ENCODE results near the gene CACNA1G. TPM values are rescaled to one million over a fixed set of nuclear protein-coding genes. Genes with fewer than 3 reads are reported as not detected.

CACNA1G gene
- total RNA-seq, 1 donor from 2014 or later = 29.0 TPM

DNA sequence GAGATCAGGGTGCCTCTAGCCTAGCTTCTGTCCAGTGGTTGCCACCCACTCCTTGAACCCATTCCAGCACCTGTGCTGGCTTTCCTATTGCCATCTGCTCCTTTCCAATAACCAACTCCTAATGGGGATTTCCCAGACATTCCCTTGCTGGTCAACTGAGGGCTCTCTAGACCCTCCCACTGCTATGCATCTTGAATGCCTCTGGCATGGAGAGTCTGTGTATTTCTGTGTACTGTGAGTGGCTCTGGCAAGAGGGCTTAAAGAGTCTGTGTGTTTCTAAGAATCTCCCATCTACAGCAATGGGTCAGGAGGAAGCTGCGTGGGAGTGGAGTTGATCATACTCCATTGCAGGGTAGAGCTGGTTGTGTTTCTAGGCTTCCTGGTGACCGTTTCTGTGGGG, 39.0 kb upstream of the CACNA1G start:
- Mint-ChIP-seq H3K9me3 (no peaks in the 10 kb centered on the region), H3K27me3 (ENCODE audit: low read depth) (peaks cover 1% of the 10 kb centered on the region), H3K27ac (no peak overlapping the region), H3K4me1 (no peaks in the 10 kb centered on the region), H3K36me3 (no peaks in the 10 kb centered on the region), H3K4me3 (no peak overlapping the region)
- no peak for DNase-seq (ENCODE audit: low spot score in 2 of 2, unreplicated experiment in 2 of 2)
- TF ChIP-seq, protein P1, sequence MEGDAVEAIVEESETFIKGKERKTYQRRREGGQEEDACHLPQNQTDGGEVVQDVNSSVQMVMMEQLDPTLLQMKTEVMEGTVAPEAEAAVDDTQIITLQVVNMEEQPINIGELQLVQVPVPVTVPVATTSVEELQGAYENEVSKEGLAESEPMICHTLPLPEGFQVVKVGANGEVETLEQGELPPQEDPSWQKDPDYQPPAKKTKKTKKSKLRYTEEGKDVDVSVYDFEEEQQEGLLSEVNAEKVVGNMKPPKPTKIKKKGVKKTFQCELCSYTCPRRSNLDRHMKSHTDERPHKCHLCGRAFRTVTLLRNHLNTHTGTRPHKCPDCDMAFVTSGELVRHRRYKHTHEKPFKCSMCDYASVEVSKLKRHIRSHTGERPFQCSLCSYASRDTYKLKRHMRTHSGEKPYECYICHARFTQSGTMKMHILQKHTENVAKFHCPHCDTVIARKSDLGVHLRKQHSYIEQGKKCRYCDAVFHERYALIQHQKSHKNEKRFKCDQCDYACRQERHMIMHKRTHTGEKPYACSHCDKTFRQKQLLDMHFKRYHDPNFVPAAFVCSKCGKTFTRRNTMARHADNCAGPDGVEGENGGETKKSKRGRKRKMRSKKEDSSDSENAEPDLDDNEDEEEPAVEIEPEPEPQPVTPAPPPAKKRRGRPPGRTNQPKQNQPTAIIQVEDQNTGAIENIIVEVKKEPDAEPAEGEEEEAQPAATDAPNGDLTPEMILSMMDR (IDR thresholded peaks at IDR 0.05; ENCODE audit: unreplicated experiment) = no peak

DNA sequence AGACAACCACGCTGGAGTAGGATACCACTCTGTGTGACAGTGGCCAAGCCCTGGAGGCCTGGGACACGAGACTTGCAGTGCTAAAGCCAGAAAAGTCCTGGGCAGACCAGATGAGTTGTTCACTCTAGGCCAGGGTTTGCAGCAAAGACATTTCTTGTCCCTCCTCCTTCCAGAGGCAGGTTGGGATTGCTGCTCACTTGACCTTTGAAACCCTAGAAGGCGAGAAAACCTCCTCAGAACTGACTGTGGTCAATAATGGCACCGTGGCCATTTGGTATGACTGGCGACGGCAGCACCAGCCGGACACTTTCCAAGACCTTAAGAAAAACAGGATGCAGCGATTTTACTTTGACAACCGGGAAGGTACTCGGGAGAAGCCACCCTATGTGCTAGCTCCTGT, 37.7 kb upstream of the CACNA1G start:
- Mint-ChIP-seq H3K4me3 (no peak overlapping the region), H3K36me3 (no peaks in the 10 kb centered on the region), H3K4me1 (no peaks in the 10 kb centered on the region), H3K9me3 (no peaks in the 10 kb centered on the region), H3K27ac (no peak overlapping the region), H3K27me3 (ENCODE audit: low read depth) (no peaks in the 10 kb centered on the region)
- DNase-seq (ENCODE audit: low spot score in 2 of 2, unreplicated experiment in 2 of 2) = no peak
- TF ChIP-seq, protein P1 (IDR thresholded peaks at IDR 0.05; ENCODE audit: unreplicated experiment) = no peak

DNA sequence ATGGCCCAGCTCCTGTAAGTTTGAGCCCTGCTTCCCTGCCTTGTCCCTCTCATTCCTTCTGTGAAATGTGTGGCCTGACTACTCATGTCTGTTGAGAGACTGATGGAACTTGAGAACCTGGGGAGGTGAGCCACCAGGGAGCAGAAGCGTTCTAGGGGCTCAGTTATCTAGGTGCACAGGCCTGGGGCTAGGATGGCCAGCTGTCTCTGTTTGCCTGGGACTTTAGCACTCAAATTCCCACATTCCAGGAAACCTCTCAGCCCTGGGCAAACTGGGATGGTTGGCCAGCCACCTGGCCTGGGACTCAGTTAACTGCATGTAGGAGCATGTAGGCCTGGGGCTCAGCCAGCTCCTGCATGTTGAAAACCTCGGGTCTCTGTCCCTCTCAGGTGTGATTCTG, 37.3 kb upstream of the CACNA1G start:
- Mint-ChIP-seq H3K36me3 (no peaks in the 10 kb centered on the region), H3K9me3 (no peaks in the 10 kb centered on the region), H3K4me3 (no peak overlapping the region), H3K4me1 (no peaks in the 10 kb centered on the region), H3K27me3 (ENCODE audit: low read depth) (no peaks in the 10 kb centered on the region), H3K27ac (no peak overlapping the region)
- no peak for DNase-seq (ENCODE audit: low spot score in 2 of 2, unreplicated experiment in 2 of 2)
- TF ChIP-seq, protein P1 (IDR thresholded peaks at IDR 0.05; ENCODE audit: unreplicated experiment) = no peak

DNA sequence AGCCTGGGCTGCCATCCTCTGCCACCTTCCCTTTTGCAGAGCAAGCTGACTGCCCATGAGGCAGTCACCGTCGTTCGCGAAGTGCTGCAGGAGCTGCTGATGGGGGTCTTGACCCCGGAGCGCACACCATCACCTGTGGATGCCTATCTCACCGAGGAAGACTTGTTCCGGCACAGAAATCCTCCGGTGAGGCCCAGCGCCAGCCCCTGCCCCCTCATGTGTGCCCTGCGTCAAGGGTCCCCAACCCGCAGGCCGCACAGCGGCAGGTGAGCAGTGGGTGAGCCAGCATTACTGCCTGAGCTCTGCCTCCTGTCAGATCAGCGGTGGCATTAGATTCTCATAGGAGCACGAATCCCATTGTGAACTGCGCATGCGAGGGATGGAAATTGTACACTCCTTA, 35.7 kb upstream of the CACNA1G start:
- Mint-ChIP-seq H3K4me3 (no peak overlapping the region), H3K27ac (no peak overlapping the region), H3K9me3 (no peaks in the 10 kb centered on the region), H3K27me3 (ENCODE audit: low read depth) (no peaks in the 10 kb centered on the region), H3K4me1 (no peaks in the 10 kb centered on the region), H3K36me3 (no peaks in the 10 kb centered on the region)
- TF ChIP-seq, protein P1 (IDR thresholded peaks at IDR 0.05; ENCODE audit: unreplicated experiment) = no peak
- DNase-seq (ENCODE audit: low spot score in 2 of 2, unreplicated experiment in 2 of 2) = no peak

DNA sequence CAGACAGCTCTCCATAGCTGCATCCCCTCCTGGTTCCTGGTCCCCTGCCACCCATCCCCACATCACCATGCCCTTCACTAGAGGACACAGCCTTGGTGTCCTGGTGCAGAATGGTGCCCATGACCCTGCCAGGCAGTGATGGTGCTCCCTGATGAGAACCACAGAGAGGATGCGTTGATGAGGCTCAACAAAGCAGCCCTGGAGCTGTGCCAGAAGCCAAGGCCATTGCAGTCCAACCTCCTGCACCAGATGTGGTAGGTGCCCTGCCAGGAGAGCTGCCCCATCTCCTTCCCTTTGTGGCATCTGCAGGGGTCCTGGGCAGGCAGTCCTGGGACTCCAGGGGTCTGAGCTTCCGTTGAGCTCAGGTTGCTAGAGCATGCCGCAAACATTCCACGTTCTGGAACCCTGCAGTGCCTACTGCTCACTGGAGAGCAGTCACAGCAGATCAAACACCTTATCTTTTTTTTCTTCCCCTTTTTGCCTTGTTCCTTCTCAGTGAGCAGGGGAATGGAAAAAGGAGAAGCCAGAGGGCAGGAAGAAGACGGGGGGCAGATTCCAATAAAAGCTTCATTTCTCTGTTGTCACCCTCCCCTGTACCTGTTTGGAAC, 33.3 kb upstream of the CACNA1G start:
- Mint-ChIP-seq H3K27me3 (ENCODE audit: low read depth) (no peaks in the 10 kb centered on the region), H3K4me3 (no peak overlapping the region), H3K36me3 (no peaks in the 10 kb centered on the region), H3K4me1 (peaks cover 12% of the 10 kb centered on the region), H3K27ac (no peak overlapping the region), H3K9me3 (no peaks in the 10 kb centered on the region)
- no peak for DNase-seq (ENCODE audit: low spot score in 2 of 2, unreplicated experiment in 2 of 2)
- TF ChIP-seq, protein P1 (IDR thresholded peaks at IDR 0.05; ENCODE audit: unreplicated experiment) = no peak

Measured in mesothelial cell of epicardium (in vitro differentiated cells).